SK-N-SH (cell line): ENCODE data around the gene FAM131C.

Experiments used
- CHD2 ChIP-seq: fragments of 150-350 bp; IDR thresholded peaks from 2 replicates; pipeline ENCODE4 v1.6.1; 2018; ENCODE audit warnings: low read length; ENCODE audit not compliant: partially characterized antibody
- CTCF ChIP-seq: fragments of 200-600 bp; sonication (generic); IDR thresholded peaks from 2 replicates; pipeline ENCODE4 v1.6.1; 2017; ENCODE audit warnings: antibody characterized with exemption, mild to moderate bottlenecking, moderate library complexity
- EP300 ChIP-seq, 2 experiments: IDR thresholded peaks; 2 replicates each; pipeline versions ENCODE4 v1.4.0 to v1.6.1; 2012; ENCODE audit warnings: borderline replicate concordance in 1 of 2, low read depth in 1 of 2, low read length in 1 of 2
- FOSL2 ChIP-seq: IDR thresholded peaks from 2 replicates; pipeline ENCODE4 v1.4.0; 2012; ENCODE audit warnings: low read depth, mild to moderate bottlenecking, moderate library complexity, borderline replicate concordance
- NFIC ChIP-seq: IDR thresholded peaks from 2 replicates; pipeline ENCODE4 v1.4.0; 2012; ENCODE audit warnings: borderline replicate concordance
- NRF1 ChIP-seq: IDR thresholded peaks from 2 replicates; pipeline ENCODE4 v1.6.1; 2012; ENCODE audit warnings: low read depth, mild to moderate bottlenecking, low read length
- PBX3 ChIP-seq: IDR thresholded peaks from 2 replicates; pipeline ENCODE4; 2012
- POLR2AphosphoS5 ChIP-seq: IDR thresholded peaks from 2 replicates; pipeline ENCODE4 v1.6.1; 2012; ENCODE audit warnings: low read depth, low read length
- RFX5 ChIP-seq: IDR thresholded peaks from 2 replicates; pipeline ENCODE4 v1.6.1; 2012; ENCODE audit warnings: mild to moderate bottlenecking, improper control_type of control experiment, low read length
- SMC3 ChIP-seq: IDR thresholded peaks from 2 replicates; pipeline ENCODE4 v1.6.1; 2012; ENCODE audit warnings: low read depth, low read length, improper control_type of control experiment

GRCh38 chr1:16043950-16044349 is 29.5 kb downstream of the FAM131C start:
- no peak for TF ChIP-seq SMC3
- no peak for TF ChIP-seq FOSL2
- no peak for TF ChIP-seq NFIC
- no peak for TF ChIP-seq CTCF
- no peak for TF ChIP-seq NRF1
- TF ChIP-seq POLR2AphosphoS5, result no peak
- no peak for TF ChIP-seq RFX5
- no peak for TF ChIP-seq EP300 (IDR thresholded peaks at IDR 0.05; ENCODE audit: borderline replicate concordance in 1 of 2, low read depth in 1 of 2, low read length in 1 of 2)
- no peak for TF ChIP-seq CHD2
- TF ChIP-seq PBX3, result no peak
